HG02798 (cell line): Measurements from ENCODE around the gene TNFSF15.

Source experiments
- ATAC-seq: cut with Tn5 transposase; IDR thresholded peaks from one replicate; pipeline ENCODE4 v1.9.1; 2021; ENCODE audit warnings: mild to moderate bottlenecking; ENCODE audit not compliant: unreplicated experiment, poor library complexity

Gene TNFSF15

DNA sequence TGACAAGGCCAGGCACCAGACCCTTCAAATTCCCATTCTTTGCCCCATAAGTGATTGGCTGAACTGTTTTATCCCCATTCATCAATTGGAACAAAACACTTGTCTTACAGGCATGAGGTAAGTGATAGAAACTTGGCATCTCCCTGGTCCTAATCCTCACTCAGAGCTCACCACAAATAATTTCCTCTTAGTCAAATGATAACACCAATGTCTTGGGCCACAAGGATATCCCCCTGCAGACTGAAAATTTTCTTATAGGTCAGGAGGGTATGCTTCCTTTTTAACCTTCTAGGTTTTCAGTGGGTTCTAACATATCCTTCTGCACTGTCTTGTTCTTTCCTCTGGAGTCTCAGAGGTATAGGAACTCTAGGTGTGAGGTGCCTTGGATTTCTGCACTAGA lies 14.5 kb downstream of the TNFSF15 start:
- ATAC-seq: no peak

DNA sequence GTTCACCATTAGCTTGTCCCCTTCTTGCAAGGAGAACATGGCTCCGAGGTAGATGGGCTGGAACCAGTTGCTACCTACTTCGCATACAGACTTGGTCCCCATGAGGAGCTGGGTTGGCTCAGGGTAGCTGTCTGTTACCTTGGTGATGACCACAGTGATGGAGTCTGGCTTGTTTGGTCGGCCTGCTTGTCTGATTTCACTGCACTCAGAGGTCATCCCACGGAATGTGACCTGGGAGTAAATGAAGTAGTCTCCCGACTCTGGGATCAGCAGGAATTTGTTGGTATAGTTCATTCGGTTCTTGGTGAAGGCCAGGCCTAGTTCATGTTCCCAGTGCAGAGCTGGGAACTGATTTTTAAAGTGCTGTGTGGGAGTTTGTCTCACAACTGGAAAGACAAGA lies 15.3 kb downstream of the TNFSF15 start:
- no peak for ATAC-seq

DNA sequence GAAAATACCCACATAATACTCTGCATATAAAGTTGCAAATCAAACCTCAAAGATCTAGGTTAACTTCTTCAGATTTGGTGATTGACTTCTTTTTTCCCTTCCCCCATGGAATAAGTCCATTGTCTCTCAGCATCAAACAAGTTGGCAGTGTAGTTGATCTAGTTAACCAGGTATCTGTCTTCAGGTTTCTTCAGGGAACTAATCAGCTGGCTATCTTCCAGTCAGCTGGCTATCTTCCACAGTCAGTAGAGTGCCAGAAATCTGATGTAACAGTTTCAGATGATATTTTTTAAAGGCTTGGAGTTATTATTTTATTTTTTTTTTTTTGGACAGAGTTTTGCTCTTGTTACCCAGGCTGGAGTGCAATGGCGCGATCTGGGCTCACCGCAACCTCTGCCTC lies 16.8 kb downstream of the TNFSF15 start:
- no peak for ATAC-seq

DNA sequence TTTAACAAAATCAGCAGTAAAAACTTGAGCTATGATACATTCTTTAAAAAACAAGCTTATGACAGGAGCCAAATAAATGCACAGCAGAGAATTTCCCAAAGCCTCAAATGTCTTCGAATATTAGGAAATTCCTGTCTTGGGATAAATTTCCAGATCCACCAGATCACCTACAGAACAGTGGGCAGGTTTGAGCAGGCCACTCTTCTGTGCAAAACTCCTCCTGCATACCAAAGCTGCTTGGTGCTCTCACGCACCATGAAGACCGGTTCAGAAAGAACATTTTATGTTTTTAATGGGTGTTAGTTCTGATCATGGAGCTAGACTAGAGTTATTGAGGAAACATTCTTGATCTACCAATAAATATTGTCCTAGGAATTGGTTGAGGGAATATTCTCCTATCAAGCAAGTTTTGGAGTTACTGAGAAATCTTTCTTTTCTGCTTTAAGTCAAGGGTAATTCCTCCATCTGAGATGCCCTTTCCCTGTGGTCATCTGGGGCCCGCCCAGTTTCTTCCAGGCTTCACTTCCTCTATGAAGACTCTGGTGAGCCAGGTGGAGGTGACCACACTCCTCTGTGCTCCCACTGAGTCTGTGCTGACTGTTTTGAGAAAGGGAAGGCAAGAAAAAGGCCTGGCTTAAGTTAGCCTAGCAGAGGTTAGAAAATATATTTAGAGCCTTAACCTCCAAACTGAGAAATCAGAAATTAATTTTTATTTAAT lies 17.9 kb downstream of the TNFSF15 start:
- no peak for ATAC-seq

DNA sequence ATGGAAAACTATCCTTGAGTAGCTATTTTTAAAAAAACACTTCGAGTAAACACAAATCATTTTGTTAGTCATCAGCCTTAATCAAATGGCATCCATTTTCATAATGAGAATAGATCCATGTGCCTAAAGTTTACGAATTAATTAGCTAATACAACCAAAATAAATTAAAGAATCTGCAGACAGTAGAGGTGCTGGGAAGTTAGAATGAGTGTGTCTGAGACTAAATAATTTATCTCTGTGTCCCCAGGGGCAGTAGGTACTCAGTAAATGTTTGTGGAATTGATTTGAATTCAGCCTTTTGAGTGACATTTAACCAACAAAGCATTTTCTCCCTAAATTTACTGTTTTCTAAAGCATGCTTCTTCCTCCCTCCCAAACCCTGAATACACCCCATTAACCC lies 18.6 kb downstream of the TNFSF15 start:
- ATAC-seq: no peak

DNA sequence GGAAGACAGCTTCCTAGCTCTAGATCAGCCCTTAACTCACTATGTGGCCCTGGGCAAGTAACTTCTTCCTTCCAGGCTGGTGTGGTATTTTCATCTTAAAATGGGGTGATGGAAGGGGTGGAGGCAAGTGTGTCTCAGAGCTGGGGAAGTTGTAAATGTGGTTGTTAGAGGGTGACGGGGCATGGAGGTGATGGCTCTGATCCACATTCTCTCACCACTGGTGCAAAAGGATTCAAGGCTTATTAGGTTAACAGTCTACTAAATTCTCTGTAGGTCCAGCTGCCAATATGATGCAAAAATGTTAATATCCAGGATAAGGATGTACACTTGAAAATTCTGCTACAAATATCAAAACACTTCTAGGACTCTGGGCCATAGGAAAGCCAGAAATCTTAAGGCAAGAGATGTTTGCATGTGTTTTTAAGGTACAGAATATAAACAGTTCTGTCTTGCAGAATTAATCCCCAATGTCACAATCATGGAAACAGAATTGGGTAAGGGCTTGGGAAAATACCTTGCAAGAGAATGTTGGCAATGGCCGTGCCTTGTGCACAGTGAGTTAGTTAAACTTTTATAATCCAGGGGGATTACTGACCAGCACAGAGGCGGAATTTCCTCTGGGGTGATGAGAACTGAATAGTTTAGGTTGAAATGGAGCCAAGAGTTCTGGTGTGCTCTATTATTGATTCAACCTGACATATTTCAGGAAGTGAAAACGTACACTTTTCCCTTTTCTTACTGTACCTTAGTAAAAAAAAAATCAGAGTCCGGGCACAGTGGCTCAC lies 19.8 kb downstream of the TNFSF15 start:
- no peak for ATAC-seq

DNA sequence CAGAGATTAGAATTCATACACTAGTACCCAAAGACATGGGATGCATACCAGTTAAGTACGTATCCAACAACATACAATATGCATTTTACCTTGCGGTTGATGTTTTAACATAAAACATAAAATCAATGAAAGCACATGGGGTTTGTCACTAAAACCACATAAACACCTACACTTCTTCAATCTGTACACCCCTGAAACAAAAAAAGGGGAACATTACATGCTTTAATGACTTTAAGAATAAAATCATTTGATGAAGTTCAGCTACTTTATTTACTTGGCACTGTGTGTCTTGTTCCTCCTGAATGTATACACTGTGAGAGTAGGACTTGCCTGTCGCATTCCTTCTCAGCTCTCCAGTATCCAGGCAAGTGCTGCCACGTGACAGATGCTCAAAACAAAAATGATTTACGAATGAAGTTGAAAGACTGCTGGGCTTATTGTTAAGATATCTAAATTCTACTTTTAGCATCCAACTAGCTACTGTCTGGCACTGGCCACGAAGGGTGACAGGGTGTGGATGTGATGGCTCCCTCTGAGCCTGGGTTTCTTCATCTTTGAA lies 21.0 kb downstream of the TNFSF15 start:
- ATAC-seq: no peak

DNA sequence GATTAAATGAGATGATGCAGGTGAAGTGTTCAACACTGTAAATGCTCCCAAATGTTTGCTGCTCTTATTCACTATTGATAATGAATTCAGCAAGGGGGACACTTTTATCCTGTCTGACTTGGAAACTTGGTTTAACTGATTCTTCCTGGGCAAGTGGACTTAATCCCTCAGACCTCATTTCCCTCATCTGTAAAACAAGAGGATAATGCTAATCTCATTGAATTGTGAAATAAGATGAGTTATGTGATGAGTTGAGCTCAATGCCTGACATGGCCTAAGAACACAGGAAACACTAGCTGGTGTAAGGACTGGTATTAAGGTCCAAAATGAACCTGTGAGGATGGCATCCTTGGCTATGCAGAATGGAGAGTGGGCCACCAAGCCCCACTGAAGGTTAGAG lies 23.3 kb downstream of the TNFSF15 start:
- no peak for ATAC-seq

DNA sequence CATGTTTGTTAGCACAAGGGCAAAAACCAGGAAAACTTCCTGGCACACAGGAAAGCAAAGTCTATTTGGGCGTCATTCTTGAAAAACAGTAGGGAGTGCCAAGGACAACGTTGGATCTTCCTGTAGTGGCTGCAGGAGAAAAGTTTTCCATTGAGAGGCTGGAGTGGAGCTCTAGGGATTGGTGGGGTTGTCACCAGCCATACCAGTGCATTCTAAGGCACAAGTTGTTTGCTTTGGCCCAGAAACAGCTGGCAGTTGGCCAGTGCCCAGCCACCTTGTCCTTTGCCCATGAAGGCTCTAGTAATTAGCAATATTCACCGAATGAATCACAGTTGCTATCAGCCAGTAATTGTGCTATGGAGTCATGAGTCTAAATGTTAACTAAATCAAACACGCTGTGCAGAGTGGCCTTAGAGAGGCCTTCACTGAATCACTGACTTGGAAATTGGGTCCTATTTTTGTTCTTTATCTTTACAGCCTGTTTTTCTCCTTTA lies 26.4 kb downstream of the TNFSF15 start:
- no peak for ATAC-seq

DNA sequence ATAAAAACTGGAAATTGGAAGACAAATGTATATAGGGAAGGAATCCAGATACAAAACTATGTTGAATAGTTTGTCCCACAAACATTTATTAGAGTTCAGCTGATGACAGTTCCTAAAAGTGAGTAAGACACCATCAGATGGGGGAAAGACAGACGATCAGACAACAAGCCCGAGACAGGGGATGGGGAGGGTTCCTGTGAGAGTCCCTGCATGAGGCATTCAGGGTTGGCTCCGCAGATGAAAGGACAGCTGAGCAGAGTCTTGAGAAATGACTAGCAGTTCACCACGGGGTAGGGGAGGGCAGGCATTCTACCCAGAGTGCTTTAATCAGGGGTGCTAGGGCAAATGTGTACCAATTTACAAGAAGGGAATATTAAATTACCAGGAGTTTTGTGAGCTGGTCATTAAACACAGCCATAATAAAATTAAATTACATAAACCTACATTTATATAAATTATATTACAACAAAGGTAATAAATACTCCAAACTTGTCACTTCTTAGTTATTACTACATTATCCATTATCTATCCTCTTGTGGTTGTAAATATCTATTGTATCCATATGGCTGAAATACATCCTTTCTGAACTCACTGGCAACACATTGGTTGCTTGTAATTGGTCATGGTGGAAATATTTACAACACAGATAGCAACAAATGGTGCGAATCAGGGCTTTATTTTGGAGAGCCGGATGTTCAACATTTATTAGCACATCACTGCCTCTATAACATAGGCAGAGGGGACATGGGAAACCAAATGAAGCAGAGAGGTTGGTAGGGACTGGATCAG lies 27.8 kb downstream of the TNFSF15 start:
- no peak for ATAC-seq

DNA sequence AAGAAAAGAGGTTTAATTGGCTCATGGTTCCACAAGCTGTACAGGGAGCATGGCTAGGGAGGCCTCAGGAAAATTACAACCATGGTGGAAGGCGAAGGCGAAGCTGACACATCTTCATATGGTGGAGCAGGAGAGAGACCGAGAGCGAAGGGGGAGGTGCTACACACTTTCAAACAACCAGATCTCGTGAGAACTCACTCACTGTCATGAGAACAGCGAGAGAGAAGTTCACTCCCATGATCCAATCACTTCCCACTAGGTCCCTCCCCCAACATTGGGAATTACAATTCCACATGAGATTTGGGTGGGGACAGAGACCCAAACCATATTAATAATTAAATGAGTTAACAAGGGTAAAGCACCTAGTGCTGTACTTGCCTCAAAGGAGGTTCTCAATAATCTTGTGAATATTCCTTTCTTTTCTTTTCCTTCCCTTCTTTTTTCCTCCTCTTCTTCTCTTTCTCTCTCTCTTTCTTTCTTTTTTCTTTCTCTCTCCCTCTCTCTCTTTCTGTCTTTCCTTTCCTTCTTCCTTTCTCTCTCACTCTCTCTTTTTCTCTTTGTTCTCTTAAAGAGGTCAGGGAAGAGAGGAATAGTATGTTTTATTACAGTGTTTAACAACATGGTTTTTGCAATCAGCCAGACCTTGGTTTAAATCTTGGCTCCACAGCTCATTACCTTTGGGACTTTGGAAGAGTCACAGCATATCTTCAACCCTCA lies 29.0 kb downstream of the TNFSF15 start:
- ATAC-seq: no peak

DNA sequence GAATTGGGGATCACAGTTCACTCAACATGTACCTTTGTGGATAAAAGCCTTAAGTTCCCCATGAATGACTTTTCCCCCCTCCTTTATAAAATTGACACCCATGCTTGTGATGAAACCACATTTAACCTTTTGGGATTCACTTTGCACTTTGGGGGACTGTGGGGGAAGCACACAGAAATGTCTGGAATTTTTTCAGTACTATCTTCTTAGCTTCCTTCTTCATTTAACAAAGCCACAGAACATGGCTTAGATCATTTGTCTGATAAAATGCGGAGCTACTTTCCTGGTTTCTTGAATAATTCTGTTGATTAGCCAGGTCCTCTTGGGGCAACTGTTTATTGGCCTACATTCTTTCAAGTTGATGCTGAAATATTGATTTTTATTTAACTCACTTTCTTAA lies 29.9 kb downstream of the TNFSF15 start:
- ATAC-seq: no peak

DNA sequence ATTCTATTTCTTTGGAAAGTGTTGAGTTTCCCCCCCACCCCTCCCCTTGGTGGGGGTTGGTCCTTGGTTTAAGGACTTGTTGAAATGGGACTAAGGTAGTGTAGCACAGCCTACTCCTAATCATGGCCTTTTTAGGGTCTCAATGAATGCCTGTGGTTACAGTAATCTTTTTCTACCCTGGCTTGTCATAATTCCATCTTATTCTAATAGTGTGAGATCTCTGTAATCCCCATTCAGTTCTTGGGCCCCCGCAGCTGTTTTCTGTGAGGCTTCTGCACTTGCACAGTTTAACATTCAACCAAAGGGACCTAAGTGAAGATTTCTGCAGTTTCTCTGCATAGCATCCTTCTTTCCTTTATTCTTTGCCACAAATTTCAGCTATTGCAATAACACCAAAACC lies 30.7 kb downstream of the TNFSF15 start:
- ATAC-seq: no peak

DNA sequence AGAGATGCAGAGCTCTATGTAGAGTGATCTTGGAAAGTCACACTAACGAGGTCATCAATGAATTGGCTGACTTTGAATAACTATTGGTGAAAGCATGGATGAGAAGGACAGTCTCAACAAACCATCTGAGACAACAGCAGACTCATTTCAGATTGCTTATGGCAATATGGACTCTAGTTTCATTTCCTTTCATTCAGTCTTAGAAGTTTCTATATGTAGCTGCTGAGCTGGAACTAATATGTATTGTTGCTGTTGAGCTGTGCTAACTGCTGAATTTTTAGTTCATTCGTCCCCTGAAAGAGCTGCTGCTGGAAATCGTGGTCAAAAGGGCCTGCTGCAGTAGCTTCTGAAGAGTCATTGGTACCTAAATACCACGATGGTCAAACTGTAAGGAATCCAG lies 31.3 kb downstream of the TNFSF15 start:
- no peak for ATAC-seq

DNA sequence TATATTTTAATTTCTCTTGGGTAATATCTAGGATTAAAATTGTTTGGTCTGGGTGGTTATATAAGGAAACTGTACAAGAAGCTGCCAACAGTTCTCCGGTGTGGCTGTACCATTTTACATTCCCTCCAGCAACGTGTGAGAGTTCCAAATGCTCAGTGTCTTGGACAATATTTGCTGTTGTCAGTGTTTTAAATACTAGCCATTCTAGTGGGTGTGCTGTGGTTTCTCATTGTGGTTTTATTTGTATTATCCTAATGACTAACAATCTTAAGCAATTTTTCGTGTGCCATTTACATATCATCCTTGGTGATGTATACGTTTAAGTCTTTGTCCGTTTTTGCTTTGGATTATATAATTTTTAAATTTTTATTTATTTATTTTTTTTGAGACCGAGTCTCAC lies 34.0 kb downstream of the TNFSF15 start:
- no peak for ATAC-seq

DNA sequence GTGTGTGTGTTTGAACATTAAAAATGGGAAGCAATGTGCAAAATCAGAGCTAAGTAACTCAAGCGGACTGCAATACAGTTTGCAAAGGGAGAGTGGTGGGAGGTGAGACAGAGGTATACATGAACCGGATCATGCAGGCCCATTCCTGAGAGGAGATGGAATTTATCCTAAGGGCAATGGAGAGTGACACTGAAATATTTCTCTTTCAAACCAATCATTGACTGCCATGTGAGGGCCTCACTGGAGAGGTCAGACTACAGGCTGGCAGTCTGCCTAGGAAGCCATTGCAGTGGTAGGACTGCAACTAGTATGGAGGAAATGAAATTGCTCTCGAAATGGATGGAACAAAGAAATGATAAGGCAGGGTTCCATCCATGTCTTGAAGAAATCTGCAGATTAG lies 34.8 kb downstream of the TNFSF15 start:
- ATAC-seq: no peak

DNA sequence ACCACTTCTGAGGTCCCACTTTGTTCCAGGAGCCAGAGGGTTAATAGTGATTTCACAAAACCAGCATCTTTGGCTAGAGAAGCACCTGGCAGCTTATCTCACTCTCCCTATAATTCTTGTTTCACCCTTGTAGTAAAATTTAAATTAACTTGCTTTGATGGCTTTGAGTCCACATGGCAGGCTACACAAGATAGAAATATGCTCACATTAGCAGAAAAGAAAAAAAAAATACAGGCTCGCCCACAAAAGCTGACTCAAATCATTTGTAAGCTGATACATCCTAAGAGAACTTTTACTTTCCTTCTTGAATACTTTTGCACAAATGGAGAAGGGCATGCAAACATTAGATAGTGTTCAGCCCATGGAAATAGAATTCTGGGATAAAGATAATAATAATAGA lies 36.2 kb downstream of the TNFSF15 start:
- ATAC-seq: no peak

DNA sequence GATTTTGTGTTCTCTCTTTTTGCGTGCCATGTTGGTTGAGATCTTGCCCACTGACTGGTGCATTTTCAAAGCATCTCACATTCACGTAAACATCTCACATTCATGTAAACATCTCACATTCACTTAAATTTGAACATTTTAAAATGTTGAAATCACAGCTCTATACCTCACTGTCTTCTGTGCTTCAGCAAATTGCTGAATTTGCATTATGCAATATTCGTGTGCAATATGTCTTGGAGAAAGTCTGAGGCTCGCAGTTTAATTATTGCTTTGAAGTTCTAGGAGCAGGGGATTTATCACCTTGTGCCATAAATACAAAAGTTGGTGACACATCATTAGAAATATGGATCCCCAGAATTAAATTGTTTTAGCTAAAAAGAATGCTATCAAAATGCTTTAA lies 42.6 kb downstream of the TNFSF15 start:
- ATAC-seq: no peak

DNA sequence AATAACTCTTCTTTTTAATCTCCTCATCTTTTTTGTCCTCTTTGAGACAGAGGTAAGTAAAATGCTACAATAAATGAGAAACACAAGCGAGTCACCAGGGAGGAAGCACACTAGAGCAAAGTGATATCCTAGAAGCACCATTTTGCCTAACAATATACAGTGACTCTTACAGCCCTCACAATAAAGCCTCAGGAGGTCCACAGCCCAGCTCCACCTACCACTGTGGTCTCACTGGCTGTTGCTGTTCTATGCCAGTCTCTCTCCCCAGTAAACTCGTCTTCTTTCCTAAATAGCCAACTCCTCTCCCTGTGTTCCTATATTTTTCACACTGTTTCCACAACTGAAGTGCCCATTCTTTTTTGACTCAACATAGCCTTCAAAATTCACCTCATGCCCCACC lies 44.3 kb downstream of the TNFSF15 start:
- no peak for ATAC-seq
